HG02798 (cell line): ENCODE results near the gene RABGAP1L.
A peak's percentile ranks its signal among the peaks of the same experiment; 100 is the strongest.

Experiments
- ATAC-seq: cut with Tn5 transposase; IDR thresholded peaks from one replicate; pipeline ENCODE4 v1.9.1; 2021; ENCODE audit warnings: mild to moderate bottlenecking; ENCODE audit not compliant: unreplicated experiment, poor library complexity

Gene RABGAP1L

GRCh38 chr1:174938281-174939007 lies 779.1 kb downstream of the RABGAP1L start:
- ATAC-seq = no peak

GRCh38 chr1:174939775-174940545 lies 780.6 kb downstream of the RABGAP1L start:
- no peak for ATAC-seq

- no peak for ATAC-seq
Observed at GRCh38 chr1:174940646-174941175, 781.4 kb downstream of the RABGAP1L start.

- ATAC-seq = no peak
Observed at GRCh38 chr1:174942547-174943255, 783.4 kb downstream of the RABGAP1L start.

- ATAC-seq = no peak
Observed at GRCh38 chr1:174946031-174946430, 786.7 kb downstream of the RABGAP1L start.

- ATAC-seq = no peak
Observed at GRCh38 chr1:174949061-174949460, 789.7 kb downstream of the RABGAP1L start.

- ATAC-seq = no peak
Observed at GRCh38 chr1:174949645-174950044, 790.3 kb downstream of the RABGAP1L start.

GRCh38 chr1:174953285-174954072 lies 794.2 kb downstream of the RABGAP1L start:
- ATAC-seq = peak; percentile 65

- peak; percentile 26 for ATAC-seq
Observed at GRCh38 chr1:174954073-174954460, 794.7 kb downstream of the RABGAP1L start.

- ATAC-seq = no peak
Observed at GRCh38 chr1:174954671-174955669, 795.6 kb downstream of the RABGAP1L start.

- no peak for ATAC-seq
Observed at GRCh38 chr1:174956086-174956485, 796.8 kb downstream of the RABGAP1L start.

- ATAC-seq = no peak
Observed at GRCh38 chr1:174956976-174957375, 797.7 kb downstream of the RABGAP1L start.

- ATAC-seq = peak; percentile 28
Observed at GRCh38 chr1:174957829-174958228, 798.5 kb downstream of the RABGAP1L start.

GRCh38 chr1:174958396-174958795 lies 799.1 kb downstream of the RABGAP1L start:
- no peak for ATAC-seq

GRCh38 chr1:174960362-174960761 lies 801.0 kb downstream of the RABGAP1L start:
- ATAC-seq = no peak

- no peak for ATAC-seq
Observed at GRCh38 chr1:174963529-174964125, 804.3 kb downstream of the RABGAP1L start.

GRCh38 chr1:174964261-174964971 lies 805.1 kb downstream of the RABGAP1L start:
- ATAC-seq = no peak

GRCh38 chr1:174964972-174965361 lies 805.6 kb downstream of the RABGAP1L start:
- no peak for ATAC-seq
